DOHH2 (cell line): ENCODE measurements around the gene FOS.

Source experiments
- H3F3A ChIP-seq: fragments of 200-600 bp; sonication (generic), shearing (Covaris generic); 2 replicates; pipeline ENCODE4 v1.6.0; 2016; ENCODE audit warnings: antibody characterized with exemption, mild to moderate bottlenecking; ENCODE audit not compliant: control insufficient read depth, insufficient read depth
- H3K27ac ChIP-seq: fragments of 200-600 bp; sonication (generic); 2 replicates; pipeline ENCODE4 v1.5.1; 2014; ENCODE audit warnings: low read depth, mild to moderate bottlenecking, low read length, moderate library complexity
- H3K27me3 ChIP-seq: fragments of 200-600 bp; sonication (generic); 2 replicates; pipeline ENCODE4 v1.6.1; 2014; ENCODE audit warnings: mild to moderate bottlenecking, low read length, mixed read lengths; ENCODE audit not compliant: control insufficient read depth
- H3K36me3 ChIP-seq: fragments of 200-600 bp; sonication (generic); 2 replicates; pipeline ENCODE4 v1.6.1; 2014; ENCODE audit warnings: mild to moderate bottlenecking, low read length, moderate library complexity, mixed read lengths; ENCODE audit not compliant: control insufficient read depth
- H3K4me1 ChIP-seq: fragments of 200-600 bp; sonication (generic); 2 replicates; pipeline ENCODE4 v1.6.1; 2014; ENCODE audit warnings: mild to moderate bottlenecking, low read length, mixed read lengths; ENCODE audit not compliant: control insufficient read depth
- H3K4me2 ChIP-seq: fragments of 200-600 bp; sonication (generic); 2 replicates; pipeline ENCODE4 v1.6.0; 2014; ENCODE audit warnings: mild to moderate bottlenecking, low read length, moderate library complexity
- H3K4me3 ChIP-seq: fragments of 200-600 bp; sonication (generic); 2 replicates; pipeline ENCODE4 v1.5.1; 2014; ENCODE audit warnings: mild to moderate bottlenecking, low read length, mixed read lengths
- H3K79me2 ChIP-seq: fragments of 200-600 bp; sonication (generic); 2 replicates; pipeline ENCODE4 v1.6.1; 2014; ENCODE audit warnings: mild to moderate bottlenecking, low read length, mixed read lengths; ENCODE audit not compliant: control insufficient read depth
- H3K9me2 ChIP-seq: fragments of 200-600 bp; sonication (generic); replicated peaks from 2 replicates; pipeline ENCODE4 v1.6.1; 2014; ENCODE audit warnings: mild to moderate bottlenecking, low read length, mixed read lengths; ENCODE audit not compliant: control insufficient read depth
- H3K9me3 ChIP-seq: fragments of 200-600 bp; sonication (generic); 2 replicates; pipeline ENCODE4 v1.6.1; 2014; ENCODE audit warnings: antibody characterized with exemption, low read length, mixed read lengths; ENCODE audit not compliant: control insufficient read depth, insufficient read depth
- H4K20me1 ChIP-seq: fragments of 200-600 bp; sonication (generic); 2 replicates; pipeline ENCODE4 v1.6.0; 2014; ENCODE audit warnings: low read depth, mild to moderate bottlenecking, antibody characterized with exemption, low read length, moderate library complexity; ENCODE audit not compliant: control insufficient read depth, insufficient read depth
- CTCF ChIP-seq: fragments of 200-600 bp; sonication (generic); IDR thresholded peaks from one replicate; pipeline ENCODE4 v1.5.1; 2014; ENCODE audit warnings: antibody characterized with exemption, mild to moderate bottlenecking, low read depth, low read length; ENCODE audit not compliant: poor library complexity, severe bottlenecking
- EZH2phosphoT487 ChIP-seq: fragments of 200-600 bp; sonication (generic); IDR thresholded peaks from 2 replicates; pipeline ENCODE4 v1.6.1; 2017; ENCODE audit warnings: borderline replicate concordance, mild to moderate bottlenecking, antibody characterized with exemption, low read length, moderate library complexity, mixed read lengths

FOS gene

DNA sequence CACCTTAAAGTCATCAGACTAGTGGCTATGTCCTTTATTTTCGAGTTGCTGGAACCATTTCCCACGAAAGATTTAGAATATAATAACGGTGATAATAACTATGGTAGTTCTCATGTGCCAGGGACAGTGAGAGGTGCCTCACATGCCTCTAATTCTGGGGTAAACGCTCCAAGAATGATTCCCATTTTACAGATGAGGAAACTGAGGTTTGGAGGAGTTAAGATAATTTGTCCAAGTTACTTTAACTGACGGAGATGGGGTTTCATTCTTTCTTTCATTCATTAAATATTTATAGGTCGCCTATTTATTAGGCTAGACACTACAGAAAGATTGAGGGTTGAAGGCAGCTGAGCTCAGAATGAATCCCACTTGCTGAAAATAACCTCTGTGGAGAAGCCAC is 30.7 kb upstream of the FOS start:
- Histone ChIP-seq H3K79me2 (no peaks in the 10 kb centered on the region), H3K4me3 (peak overlapping the region; percentile 62), H3K9me3 (no peaks in the 10 kb centered on the region), H3K27ac (peak overlapping the region; percentile 45), H3K36me3 (no peaks in the 10 kb centered on the region), H3K4me2 (peak overlapping the region; percentile 80), H3F3A (peaks cover 14% of the 10 kb centered on the region), H3K9me2 (no peaks in the 10 kb centered on the region), H4K20me1 (no peaks in the 10 kb centered on the region), H3K4me1 (peaks cover 47% of the 10 kb centered on the region), H3K27me3 (no peaks in the 10 kb centered on the region)
- no peak for TF ChIP-seq CTCF
- no peak for TF ChIP-seq EZH2phosphoT487

- Histone ChIP-seq H3K36me3 (no peaks in the 10 kb centered on the region), H3F3A (peaks cover 14% of the 10 kb centered on the region), H3K4me2 (peak overlapping the region; percentile 69), H4K20me1 (no peaks in the 10 kb centered on the region), H3K4me1 (peaks cover 47% of the 10 kb centered on the region), H3K27ac (peak overlapping the region; percentile 79), H3K79me2 (no peaks in the 10 kb centered on the region), H3K27me3 (no peaks in the 10 kb centered on the region), H3K9me3 (no peaks in the 10 kb centered on the region), H3K4me3 (peak overlapping the region; percentile 55), H3K9me2 (no peaks in the 10 kb centered on the region)
- TF ChIP-seq CTCF = no peak
- no peak for TF ChIP-seq EZH2phosphoT487
These were observed 29.2 kb upstream of the FOS start for GRCh38 chr14:75249251-75249957.

GRCh38 chr14:75249958-75250336 is 28.7 kb upstream of the FOS start:
- peaks cover 13% of the 10 kb centered on the region for H3F3A ChIP-seq
- TF ChIP-seq EZH2phosphoT487 (no peak), CTCF (no peak)
- H3K9me3 ChIP-seq = no peaks in the 10 kb centered on the region
- H3K4me2 ChIP-seq = peak overlapping the region; percentile 69
- peak overlapping the region; percentile 79 for H3K27ac ChIP-seq
- no peaks in the 10 kb centered on the region for H4K20me1 ChIP-seq
- peak overlapping the region; percentile 55 for H3K4me3 ChIP-seq
- no peaks in the 10 kb centered on the region for H3K79me2 ChIP-seq
- no peaks in the 10 kb centered on the region for H3K36me3 ChIP-seq
- H3K9me2 ChIP-seq = no peaks in the 10 kb centered on the region
- H3K4me1 ChIP-seq = peaks cover 52% of the 10 kb centered on the region
- H3K27me3 ChIP-seq = no peaks in the 10 kb centered on the region
